H1 (cell line): Measurements from ENCODE around the gene PIGC. TPM values are rescaled to one million over a fixed set of nuclear protein-coding genes. Genes with fewer than 3 reads are reported as not detected.

Experiments used
- CTCF ChIA-PET: fragments of 300-600 bp; sonication (Branson Sonifier 250); formaldehyde crosslinking; loops from one replicate; lab custom pipeline; 2021; ENCODE audit not compliant: partially characterized antibody; lab: Charles Lee
- POLR2A ChIA-PET: fragments of 300-600 bp; sonication (Branson Sonifier 250); formaldehyde crosslinking; loops from one replicate; lab custom pipeline; 2021; ENCODE audit warnings: inconsistent platforms; ENCODE audit not compliant: partially characterized antibody; lab: Charles Lee
- DNase-seq, 2 experiments: peaks; one replicate each; pipeline versions ENCODE4 v3.0.0 to v3.0.0-alpha.2; 2010 to 2022; ENCODE audit warnings: low spot score in 2 of 2, low read depth in 1 of 2, mixed read lengths in 1 of 2
- FAIRE-seq: peaks from 2 replicates; lab custom pipeline; 2011; peaks lifted over from hg19 to GRCh38; lab: Jason Lieb, UNC
- H2AFZ ChIP-seq: 2 replicates; pipeline ENCODE4 v1.8.1; 2012; ENCODE audit warnings: low read length, inconsistent platforms
- H2AK5ac ChIP-seq: 2 replicates; pipeline ENCODE4 v1.6.1; 2013; ENCODE audit warnings: low read depth, low read length
- H2BK120ac ChIP-seq: replicated peaks from 2 replicates; pipeline ENCODE3; 2013; ENCODE audit warnings: low read depth, low read length, inconsistent platforms
- H2BK12ac ChIP-seq: 2 replicates; pipeline ENCODE4 v1.6.1; 2013; ENCODE audit warnings: low read depth, low read length
- H2BK15ac ChIP-seq: 2 replicates; pipeline ENCODE4 v1.6.1; 2013; ENCODE audit warnings: low read length
- H2BK20ac ChIP-seq: 2 replicates; pipeline ENCODE4 v1.6.1; 2013; ENCODE audit warnings: low read length
- H2BK5ac ChIP-seq: 2 replicates; pipeline ENCODE4 v1.6.1; 2013; ENCODE audit warnings: low read depth, low read length
- H3K14ac ChIP-seq: 2 replicates; pipeline ENCODE4 v1.6.1; 2013; ENCODE audit warnings: inconsistent platforms; ENCODE audit not compliant: insufficient read length
- H3K18ac ChIP-seq: 2 replicates; pipeline ENCODE4 v1.6.1; 2013; ENCODE audit warnings: low read length; ENCODE audit errors: extremely low read depth
- H3K23ac ChIP-seq: 2 replicates; pipeline ENCODE4 v1.6.1; 2013; ENCODE audit warnings: inconsistent platforms; ENCODE audit not compliant: insufficient read length
- H3K23me2 ChIP-seq: 2 replicates; pipeline ENCODE4 v1.6.1; 2013; ENCODE audit warnings: low read depth, low read length
- H3K27ac ChIP-seq: 2 replicates; pipeline ENCODE4 v1.6.1; 2011; ENCODE audit warnings: low read depth, low read length, inconsistent platforms
- H3K27me3 ChIP-seq, 4 experiments: replicated peaks in 1 of 4; 1 replicate in 1 of 4; 2 replicates in 3 of 4; pipeline versions ENCODE4 v1.6.1 to v1.8.1; 2011 to 2013; ENCODE audit warnings: low read length in 3 of 4, mild to moderate bottlenecking in 3 of 4, inconsistent platforms in 2 of 4, mixed read lengths in 2 of 4, moderate library complexity in 1 of 4; ENCODE audit not compliant: control insufficient read depth in 3 of 4, insufficient read depth in 3 of 4; ENCODE audit errors: extremely low read depth in 1 of 4
- H3K36me3 ChIP-seq, 4 experiments: 2 replicates each; pipeline versions ENCODE4 v1.6.1 to v1.8.1; 2011 to 2013; ENCODE audit warnings: mild to moderate bottlenecking in 4 of 4, low read length in 3 of 4, moderate library complexity in 2 of 4, control low read depth in 1 of 4, inconsistent platforms in 1 of 4; ENCODE audit not compliant: insufficient read depth in 4 of 4, control insufficient read depth in 2 of 4
- H3K4ac ChIP-seq: replicated peaks from 2 replicates; pipeline ENCODE3; 2013; ENCODE audit warnings: low read length, low read depth, mixed read lengths, inconsistent platforms; ENCODE audit not compliant: insufficient read length
- H3K4me1 ChIP-seq, 4 experiments: replicated peaks in 1 of 4; 1 replicate in 1 of 4; 2 replicates in 3 of 4; pipeline versions ENCODE4 v1.6.1 to v1.8.1; 2011 to 2013; ENCODE audit warnings: low read length in 3 of 4, inconsistent platforms in 2 of 4, mixed read lengths in 1 of 4; ENCODE audit not compliant: insufficient read depth in 4 of 4, control insufficient read depth in 3 of 4
- H3K4me2 ChIP-seq, 2 experiments: 2 replicates each; pipeline versions ENCODE4 v1.6.1 to v1.8.1; 2011 to 2013; ENCODE audit warnings: low read depth in 2 of 2, low read length in 2 of 2, control low read depth in 1 of 2, inconsistent platforms in 1 of 2, mild to moderate bottlenecking in 1 of 2; ENCODE audit not compliant: insufficient read depth in 1 of 2
- H3K4me3 ChIP-seq, 4 experiments: fragments of 200-600, 300-600 bp in 1 of 4; sonication (generic), shearing (Covaris generic), sonication (Bioruptor Twin) in 1 of 4; 2 replicates each; pipeline versions ENCODE4 v1.5.1 to v1.8.1; 2011 to 2016; ENCODE audit warnings: low read length in 4 of 4, low read depth in 3 of 4, control low read depth in 2 of 4, inconsistent platforms in 2 of 4, mild to moderate bottlenecking in 2 of 4, mixed read lengths in 1 of 4, moderate library complexity in 1 of 4; ENCODE audit not compliant: insufficient read depth in 2 of 4; ENCODE audit errors: extremely low read depth in 1 of 4
- H3K56ac ChIP-seq: replicated peaks from 2 replicates; pipeline ENCODE3; 2013; ENCODE audit warnings: low read depth, mild to moderate bottlenecking, mixed read lengths, low read length, inconsistent platforms; ENCODE audit not compliant: insufficient read length
- H3K79me1 ChIP-seq: 2 replicates; pipeline ENCODE4 v1.6.1; 2013; ENCODE audit warnings: low read depth, low read length, control low read depth
- H3K79me2 ChIP-seq, 2 experiments: 2 replicates each; pipeline versions ENCODE4 v1.6.1 to v1.8.1; 2012 to 2013; ENCODE audit warnings: low read length in 2 of 2, mild to moderate bottlenecking in 2 of 2, inconsistent platforms in 1 of 2; ENCODE audit not compliant: insufficient read depth in 2 of 2, control insufficient read depth in 1 of 2
- H3K9ac ChIP-seq, 4 experiments: replicated peaks in 1 of 4; 1 replicate in 1 of 4; 2 replicates in 3 of 4; pipeline versions ENCODE4 v1.6.1 to v1.8.1; 2011 to 2013; ENCODE audit warnings: low read depth in 3 of 4, low read length in 3 of 4, control low read depth in 2 of 4, mild to moderate bottlenecking in 2 of 4, moderate library complexity in 2 of 4, inconsistent platforms in 1 of 4; ENCODE audit errors: extremely low read depth in 1 of 4
- H3K9me3 ChIP-seq, 2 experiments: 2 replicates each; pipeline versions ENCODE4 v1.6.1 to v1.8.1; 2012 to 2013; ENCODE audit warnings: mild to moderate bottlenecking in 2 of 2, moderate library complexity in 2 of 2, control low read depth in 1 of 2, inconsistent platforms in 1 of 2, low read depth in 1 of 2, low read length in 1 of 2, mixed read lengths in 1 of 2; ENCODE audit not compliant: insufficient read depth in 2 of 2
- H4K20me1 ChIP-seq, 2 experiments: replicated peaks in 1 of 2; 2 replicates each; pipeline versions ENCODE3 to v1.8.1; 2011 to 2013; ENCODE audit warnings: inconsistent platforms in 2 of 2, low read length in 2 of 2, mild to moderate bottlenecking in 1 of 2; ENCODE audit not compliant: insufficient read depth in 2 of 2, control insufficient read depth in 1 of 2
- H4K5ac ChIP-seq: 2 replicates; pipeline ENCODE4 v1.6.1; 2013; ENCODE audit warnings: low read length, low read depth, mixed read lengths, inconsistent platforms; ENCODE audit not compliant: insufficient read length
- H4K8ac ChIP-seq: 2 replicates; pipeline ENCODE4 v1.8.0; 2013; ENCODE audit warnings: mild to moderate bottlenecking, moderate library complexity, low read length, inconsistent platforms; ENCODE audit not compliant: insufficient read depth; ENCODE audit errors: extremely low read depth
- H4K91ac ChIP-seq: replicated peaks from 2 replicates; pipeline ENCODE3; 2013; ENCODE audit warnings: low read length, mixed read lengths, inconsistent platforms; ENCODE audit not compliant: insufficient read length
- BRCA1 ChIP-seq: IDR thresholded peaks from 2 replicates; pipeline ENCODE4 v1.6.1; 2012; ENCODE audit warnings: low read depth, low read length, improper control_type of control experiment
- CBX5 ChIP-seq: fragments of 300-800, 300-1000 bp; sonication (generic); IDR thresholded peaks from 2 replicates; pipeline ENCODE4 v1.7.1; 2016; ENCODE audit warnings: antibody characterized with exemption, low read length, low read depth
- CBX8 ChIP-seq: fragments of 300-800, 300-1000 bp; sonication (generic); IDR thresholded peaks from 2 replicates; pipeline ENCODE4 v1.7.1; 2016; ENCODE audit warnings: low read depth, low read length, borderline replicate concordance
- CREB1 ChIP-seq: IDR thresholded peaks from 2 replicates; pipeline ENCODE4 v1.6.1; 2012; ENCODE audit warnings: inconsistent platforms
- FOSL1 ChIP-seq: IDR thresholded peaks from 2 replicates; pipeline ENCODE4 v1.6.1; 2011; ENCODE audit warnings: mild to moderate bottlenecking, low read depth, low read length, moderate library complexity; ENCODE audit not compliant: insufficient read depth
- KDM1A ChIP-seq: fragments of 200-600, 300-600 bp; sonication (generic); IDR thresholded peaks from 2 replicates; pipeline ENCODE4 v1.7.1; 2016; ENCODE audit warnings: mild to moderate bottlenecking, low read length, borderline replicate concordance
- PHF8 ChIP-seq: fragments of 200-600 bp; sonication (generic); conservative IDR thresholded peaks from 2 replicates; pipeline ENCODE4 v1.7.1; 2012; ENCODE audit warnings: low read depth, mild to moderate bottlenecking, inconsistent platforms, low read length, moderate library complexity
- POLR2AphosphoS5 ChIP-seq: IDR thresholded peaks from 2 replicates; pipeline ENCODE4 v1.6.1; 2011; ENCODE audit warnings: low read depth, low read length
- POU5F1 ChIP-seq: IDR thresholded peaks from 2 replicates; pipeline ENCODE4 v1.6.1; 2011; ENCODE audit warnings: low read depth, mild to moderate bottlenecking, low read length, moderate library complexity
- RXRA ChIP-seq: IDR thresholded peaks from 2 replicates; pipeline ENCODE4 v1.6.1; 2011; ENCODE audit warnings: low read depth, mild to moderate bottlenecking, low read length, moderate library complexity; ENCODE audit not compliant: insufficient read depth
- SP4 ChIP-seq: IDR thresholded peaks from 2 replicates; pipeline ENCODE4 v1.6.1; 2012; ENCODE audit warnings: low read length, inconsistent platforms
- SRF ChIP-seq: IDR thresholded peaks from 2 replicates; pipeline ENCODE4 v1.6.1; 2011; ENCODE audit warnings: mild to moderate bottlenecking, low read depth, low read length, moderate library complexity
- SUZ12 ChIP-seq: fragments of 200-600 bp; sonication (generic); IDR thresholded peaks from 2 replicates; pipeline ENCODE4 v1.6.1; 2012; ENCODE audit warnings: mild to moderate bottlenecking, inconsistent platforms, low read length, moderate library complexity, mixed read lengths
- ZNF274 ChIP-seq: IDR thresholded peaks from 2 replicates; pipeline ENCODE4 v1.7.0; 2012; ENCODE audit warnings: low read length, borderline replicate concordance; ENCODE audit errors: extremely low read depth
- WGBS, 2 experiments: shearing (Covaris generic) in 1 of 2; methylation state at CpG; one replicate each; pipeline versions ENCODE4 v1.1.6 to v1.1.7; 2013 to 2015; ENCODE audit warnings: low lambda C conversion rate in 2 of 2, mixed read lengths in 2 of 2, inconsistent platforms in 1 of 2, low coverage in 1 of 2, missing lambda C conversion rate in 1 of 2; ENCODE audit not compliant: insufficient replicate concordance in 2 of 2, insufficient coverage in 1 of 2, insufficient read length in 1 of 2; ENCODE audit errors: extremely low coverage in 1 of 2, missing lambda C conversion rate in 1 of 2; 5-methylcytosine and 5-hydroxymethylcytosine counted together
- polyA plus RNA-seq, 7 experiments: library from polyadenylated mRNA; depleted of rRNA in 3 of 7; stranded (reverse) in 5 of 7; unstranded in 2 of 7; fragments of >200 nt in 5 of 7; fragments of 200-250 nt in 2 of 7; gene quantifications; 1 replicate in 5 of 7; 2 replicates in 1 of 7; 4 replicates in 1 of 7; pipeline versions ENCODE4 v1.2.1 to v1.2.3, GENCODE V29; 2011 to 2013; ENCODE audit warnings: missing spikeins in 2 of 7, mixed read lengths in 2 of 7
- total RNA-seq: library from RNA; stranded (reverse); fragmentation: NEBNext Ultra II Directional; extraction: Animal tissue kit (Norgen Biotek cat#: 25700); gene quantifications from 2 replicates; pipeline ENCODE4 v1.2.1, GENCODE V29; 2021

The PIGC gene
- total and polyA plus RNA-seq, 2 of the 8 experiments (the other 6 are each of a cell fraction or from before 2014, with no cell fraction given): 21.0 to 39.3 TPM

DNA sequence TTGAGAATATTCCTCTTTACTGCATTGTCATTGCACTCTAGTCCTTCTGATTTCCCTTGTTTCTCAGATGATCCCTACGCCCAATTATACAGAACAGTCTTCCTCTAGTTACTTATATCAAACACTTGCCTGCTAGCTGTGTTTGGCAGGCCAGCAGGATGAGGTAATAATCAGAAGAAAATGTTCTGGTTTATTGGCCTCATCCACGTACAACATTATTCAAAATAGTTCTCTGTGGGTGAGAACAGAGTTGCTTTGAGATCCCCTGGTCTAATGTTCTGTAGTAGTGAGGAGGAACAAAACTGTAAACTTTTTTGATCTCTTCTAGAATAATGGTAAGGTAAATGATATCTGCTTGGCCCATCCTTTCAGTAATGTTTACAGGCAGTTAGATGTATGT, 45.7 kb downstream of the PIGC start:
- H4K91ac ChIP-seq: no peak overlapping the region
- H3K18ac ChIP-seq: no peak overlapping the region
- no peak for FAIRE-seq
- POLR2A ChIA-PET: no interaction called here
- no peak overlapping the region for H2BK12ac ChIP-seq
- H3K23ac ChIP-seq: no peak overlapping the region
- no peaks in the 10 kb centered on the region for H3K79me2 ChIP-seq
- H3K9me3 ChIP-seq: no peaks in the 10 kb centered on the region
- H3K9ac ChIP-seq: no peak overlapping the region
- TF ChIP-seq PHF8: no peak
- no peak for TF ChIP-seq POLR2AphosphoS5
- no peak for TF ChIP-seq SP4
- no peak for TF ChIP-seq BRCA1
- TF ChIP-seq CBX5: no peak
- TF ChIP-seq ZNF274: no peak
- TF ChIP-seq SUZ12: no peak
- TF ChIP-seq CBX8: no peak
- no peak for TF ChIP-seq CREB1
- no peak for TF ChIP-seq POU5F1
- no peak for TF ChIP-seq SRF
- no peak for TF ChIP-seq FOSL1
- no peak for TF ChIP-seq RXRA
- TF ChIP-seq KDM1A: no peak
- no peaks in the 10 kb centered on the region for H4K20me1 ChIP-seq
- H2BK5ac ChIP-seq: no peak overlapping the region
- H4K5ac ChIP-seq: no peak overlapping the region
- no peak overlapping the region for H2AK5ac ChIP-seq
- no peaks in the 10 kb centered on the region for H3K79me1 ChIP-seq
- H2BK120ac ChIP-seq: no peak overlapping the region
- H4K8ac ChIP-seq: no peak overlapping the region
- no peak for DNase-seq
- H2BK15ac ChIP-seq: no peak overlapping the region
- H3K4me3 ChIP-seq: no peak overlapping the region
- WGBS, 2 experiments: 85% methylated on average over 2 of the region's 2 CpGs; no CpG with 5 or more reads in 1 of the 2 experiments
- no peaks in the 10 kb centered on the region for H3K36me3 ChIP-seq
- no peak overlapping the region for H3K27ac ChIP-seq
- no peak overlapping the region for H3K4me2 ChIP-seq
- peaks cover 4 to 10% (median 5%) of the 10 kb centered on the region in 4 experiments; a peak in 5 of 7 replicates for H3K4me1 ChIP-seq
- no peaks in the 10 kb centered on the region for H3K27me3 ChIP-seq
- H2AFZ ChIP-seq: no peak overlapping the region
- H3K4ac ChIP-seq: no peak overlapping the region
- H3K14ac ChIP-seq: no peak overlapping the region
- no peak overlapping the region for H3K56ac ChIP-seq
- no peaks in the 10 kb centered on the region for H3K23me2 ChIP-seq
- no peak overlapping the region for H2BK20ac ChIP-seq
- CTCF ChIA-PET: interaction anchor here (0.5 to 4.2 kb wide), 16 partner anchors 8 to 412 kb away, joined by 3 to 26 read pairs (median 4); no protein-coding TSS in a partner anchor
